Measurements from ENCODE around the gene CKS1B. TPM values are rescaled to one million over a fixed set of nuclear protein-coding genes. Genes with fewer than 3 reads are reported as not detected.

Gene CKS1B
- 291 and 295 TPM in 2 replicates for total RNA-seq (2021)
- percentile 98 among the genes with signal in this experiment for Bru-seq, nascent RNA
- BruChase-seq, experiment 1, labeled RNA remaining after a 2-hour chase = percentile 97 among the genes with signal in this experiment
- BruChase-seq, experiment 2, labeled RNA remaining after a 6-hour chase = percentile 98 among the genes with signal in this experiment
- long read RNA-seq, transcript CKS1B-201 (3 exons, 759 nt) = major isoform, 400 of 590 reads
- long read RNA-seq, transcript CKS1B-203 (3 exons, 912 nt) = minor isoform, 24 of 590 reads
- long read RNA-seq, transcript CKS1B-204 (2 exons, 1,166 nt) = minor isoform, 152 of 590 reads
- long read RNA-seq, partial matches to known transcripts = 4 of 590 reads
- long read RNA-seq, other reads (novel, unspliced or antisense) = 10 of 590 reads

DNA sequence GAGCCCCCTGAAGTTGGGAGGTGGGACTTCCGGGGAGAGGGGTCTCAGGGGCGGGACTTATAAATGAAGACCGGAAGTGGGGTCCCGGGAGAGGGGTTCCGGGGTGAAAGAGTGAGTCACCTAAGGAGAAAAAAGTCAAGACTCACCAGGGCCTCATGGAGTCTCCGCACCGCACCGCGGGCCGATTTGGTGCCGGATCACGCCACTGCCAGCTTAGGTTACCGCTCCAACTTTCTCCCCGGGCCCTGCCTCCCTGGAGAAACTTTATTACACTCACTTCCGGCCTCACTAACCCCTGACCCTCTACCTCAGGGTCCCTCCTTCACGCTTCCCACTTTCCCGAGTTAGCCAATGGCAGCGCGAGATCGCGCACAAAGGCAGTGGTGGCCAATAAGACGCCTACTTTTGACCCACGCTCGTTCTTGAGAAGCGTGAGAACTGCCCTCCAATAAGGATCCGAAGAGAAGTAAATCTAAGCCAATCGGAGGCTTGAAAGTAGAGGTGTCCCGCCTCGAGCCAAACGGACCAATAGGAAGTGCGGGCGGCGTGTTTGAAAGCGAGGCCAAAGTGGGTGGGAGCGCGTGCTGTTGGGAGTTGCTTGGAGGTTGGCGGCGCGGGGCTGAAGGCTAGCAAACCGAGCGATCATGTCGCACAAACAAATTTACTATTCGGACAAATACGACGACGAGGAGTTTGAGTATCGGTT is at the start of gene CKS1B:
TSS of gene CKS1B (plus strand) at position 580 of the 706 bp plus-strand sequence. CDS start at position 645, 65 bp downstream.
- H3K9me3 ChIP-seq (ENCODE audit: low read depth, low read length, poor library complexity, severe bottlenecking) = no peaks in the 10 kb centered on the region
- no TSS peak for BruUV-seq (replicated peaks)
- TF ChIP-seq EZH2 (IDR thresholded peaks at IDR 0.05; ENCODE audit: borderline replicate concordance, low read depth, low read length, poor library complexity, severe bottlenecking) = no peak
- TF ChIP-seq, protein P1, sequence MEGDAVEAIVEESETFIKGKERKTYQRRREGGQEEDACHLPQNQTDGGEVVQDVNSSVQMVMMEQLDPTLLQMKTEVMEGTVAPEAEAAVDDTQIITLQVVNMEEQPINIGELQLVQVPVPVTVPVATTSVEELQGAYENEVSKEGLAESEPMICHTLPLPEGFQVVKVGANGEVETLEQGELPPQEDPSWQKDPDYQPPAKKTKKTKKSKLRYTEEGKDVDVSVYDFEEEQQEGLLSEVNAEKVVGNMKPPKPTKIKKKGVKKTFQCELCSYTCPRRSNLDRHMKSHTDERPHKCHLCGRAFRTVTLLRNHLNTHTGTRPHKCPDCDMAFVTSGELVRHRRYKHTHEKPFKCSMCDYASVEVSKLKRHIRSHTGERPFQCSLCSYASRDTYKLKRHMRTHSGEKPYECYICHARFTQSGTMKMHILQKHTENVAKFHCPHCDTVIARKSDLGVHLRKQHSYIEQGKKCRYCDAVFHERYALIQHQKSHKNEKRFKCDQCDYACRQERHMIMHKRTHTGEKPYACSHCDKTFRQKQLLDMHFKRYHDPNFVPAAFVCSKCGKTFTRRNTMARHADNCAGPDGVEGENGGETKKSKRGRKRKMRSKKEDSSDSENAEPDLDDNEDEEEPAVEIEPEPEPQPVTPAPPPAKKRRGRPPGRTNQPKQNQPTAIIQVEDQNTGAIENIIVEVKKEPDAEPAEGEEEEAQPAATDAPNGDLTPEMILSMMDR (conservative IDR thresholded peaks at IDR 0.05; ENCODE audit: low read depth, low read length) = no peak
- H3K27me3 ChIP-seq (replicated peaks; ENCODE audit: insufficient read depth, low read depth, low read length, poor library complexity) = no peaks in the 10 kb centered on the region
- peak within 1 kb of the TSS; percentile 59 for H3K4me3 ChIP-seq (ENCODE audit: low read depth, low read length, poor library complexity, severe bottlenecking)
- DNase-seq (ENCODE audit: low spot score) = peak; percentile 100
- H3K27ac ChIP-seq (ENCODE audit: low read depth, low read length, poor library complexity, severe bottlenecking) = peak within 1 kb of the TSS; percentile 96
- CTCF ChIA-PET = interaction anchor here (0.9 to 1.1 kb wide), 4 partner anchors 11 to 77 kb away, joined by 4 to 6 read pairs (median 4); partner anchors contain the start of gene PYGO2
- intact Hi-C loops (cut with micrococcal nuclease; ENCODE audit: unreplicated experiment) = no loop called here
- peaks cover 48% of the 10 kb centered on the region for H3K4me1 ChIP-seq (ENCODE audit: insufficient read depth, low read length, poor library complexity, severe bottlenecking)
- POLR2A ChIA-PET (ENCODE audit: low non-redundant PET) = interaction anchor here (0.6 to 0.7 kb wide), 2 partner anchors 169 to 407 kb away, joined by 3 to 23 read pairs; partner anchors contain the start of gene CHRNB2
- H3K36me3 ChIP-seq (ENCODE audit: insufficient read depth, low read length, poor library complexity, severe bottlenecking) = peaks cover 23% of the 10 kb centered on the region

DNA sequence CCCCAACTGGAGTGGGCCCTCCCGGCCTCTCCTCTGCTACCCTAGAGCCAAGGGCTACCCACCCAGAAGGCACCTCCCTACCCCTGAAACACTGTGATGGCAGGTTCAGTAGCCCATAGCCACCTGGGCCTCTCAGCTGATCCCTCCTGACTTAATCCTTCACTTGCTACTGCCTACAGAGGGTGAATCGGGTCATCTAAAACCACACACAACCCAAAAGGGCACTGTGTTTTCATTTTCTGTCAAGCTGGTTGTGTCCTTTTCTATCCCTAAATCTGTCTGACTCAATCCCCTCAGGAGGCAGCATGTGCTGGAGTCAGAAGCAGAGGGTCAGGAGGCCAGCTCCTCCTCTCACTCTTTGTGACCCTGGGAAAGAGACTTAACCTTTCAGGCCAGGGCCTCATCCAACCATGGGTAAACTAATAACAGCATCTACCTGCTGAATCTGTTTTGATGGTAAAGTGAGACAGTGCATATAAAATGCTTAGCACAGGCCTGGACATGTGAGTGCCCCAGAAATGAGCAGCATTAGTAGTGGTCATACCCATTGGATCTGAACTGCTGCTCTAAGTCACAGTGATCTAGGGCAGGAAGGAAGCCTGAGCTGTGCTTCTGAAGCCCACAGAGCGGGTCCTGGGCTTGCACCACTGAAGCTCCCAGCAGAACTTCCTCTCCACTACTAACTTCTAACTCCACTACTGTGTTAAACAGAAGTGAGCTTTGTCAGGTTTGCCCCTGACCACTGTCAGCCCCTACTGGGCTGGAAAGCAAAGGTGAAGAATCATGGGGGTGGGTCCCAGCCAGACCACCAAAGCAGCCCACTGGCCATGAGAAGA is 48.9 kb upstream of the CKS1B start:
- no peak overlapping the region for H3K27ac ChIP-seq (ENCODE audit: low read depth, low read length, poor library complexity, severe bottlenecking)
- intact Hi-C loops (cut with micrococcal nuclease; ENCODE audit: unreplicated experiment) = no loop called here
- H3K27me3 ChIP-seq (replicated peaks; ENCODE audit: insufficient read depth, low read depth, low read length, poor library complexity) = no peaks in the 10 kb centered on the region
- H3K4me3 ChIP-seq (ENCODE audit: low read depth, low read length, poor library complexity, severe bottlenecking) = no peak overlapping the region
- BruUV-seq (replicated peaks) = no TSS peak
- DNase-seq (ENCODE audit: low spot score) = no peak
- TF ChIP-seq, protein P1 (conservative IDR thresholded peaks at IDR 0.05; ENCODE audit: low read depth, low read length) = no peak
- TF ChIP-seq EZH2 (IDR thresholded peaks at IDR 0.05; ENCODE audit: borderline replicate concordance, low read depth, low read length, poor library complexity, severe bottlenecking) = no peak
- H3K36me3 ChIP-seq (ENCODE audit: insufficient read depth, low read length, poor library complexity, severe bottlenecking) = no peaks in the 10 kb centered on the region
- CTCF ChIA-PET = no interaction called here
- no peaks in the 10 kb centered on the region for H3K4me1 ChIP-seq (ENCODE audit: insufficient read depth, low read length, poor library complexity, severe bottlenecking)
- POLR2A ChIA-PET (ENCODE audit: low non-redundant PET) = no interaction called here
- H3K9me3 ChIP-seq (ENCODE audit: low read depth, low read length, poor library complexity, severe bottlenecking) = no peaks in the 10 kb centered on the region

DNA sequence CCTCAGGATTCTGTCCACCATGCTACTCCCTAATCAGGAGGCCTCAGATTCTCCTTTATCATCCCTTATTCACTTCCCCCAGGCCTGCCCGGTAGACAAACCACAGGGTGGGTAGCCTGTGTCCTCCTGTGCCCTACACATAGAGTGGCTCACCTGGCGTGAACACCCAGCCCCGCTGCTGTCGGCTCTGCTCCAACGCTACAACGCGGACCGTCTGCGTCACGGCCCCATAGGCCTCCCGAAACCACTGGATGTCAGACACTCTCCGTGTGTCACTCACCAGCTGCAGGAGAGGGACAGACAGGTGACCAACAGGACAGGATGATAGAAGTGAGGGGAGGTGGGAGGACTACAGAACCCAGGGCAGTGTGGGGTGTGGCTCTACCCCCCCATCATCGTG is 48.3 kb upstream of the CKS1B start:
- H3K9me3 ChIP-seq (ENCODE audit: low read depth, low read length, poor library complexity, severe bottlenecking) = no peaks in the 10 kb centered on the region
- TF ChIP-seq, protein P1 (conservative IDR thresholded peaks at IDR 0.05; ENCODE audit: low read depth, low read length) = no peak
- no peak for TF ChIP-seq EZH2 (IDR thresholded peaks at IDR 0.05; ENCODE audit: borderline replicate concordance, low read depth, low read length, poor library complexity, severe bottlenecking)
- no peaks in the 10 kb centered on the region for H3K36me3 ChIP-seq (ENCODE audit: insufficient read depth, low read length, poor library complexity, severe bottlenecking)
- H3K27me3 ChIP-seq (replicated peaks; ENCODE audit: insufficient read depth, low read depth, low read length, poor library complexity) = no peaks in the 10 kb centered on the region
- ChIA-PET POLR2A (ENCODE audit: low non-redundant PET) (no interaction called here), CTCF (no interaction called here)
- H3K4me1 ChIP-seq (ENCODE audit: insufficient read depth, low read length, poor library complexity, severe bottlenecking) = no peaks in the 10 kb centered on the region
- BruUV-seq (replicated peaks) = no TSS peak
- no peak overlapping the region for H3K4me3 ChIP-seq (ENCODE audit: low read depth, low read length, poor library complexity, severe bottlenecking)
- intact Hi-C loops (cut with micrococcal nuclease; ENCODE audit: unreplicated experiment) = no loop called here
- DNase-seq (ENCODE audit: low spot score) = no peak
- H3K27ac ChIP-seq (ENCODE audit: low read depth, low read length, poor library complexity, severe bottlenecking) = no peak overlapping the region
